Measurements from ENCODE around the gene WDR4.
"Not testable (repeated sequence)": the region's sequence is repeated elsewhere in the genome, so short reads cannot be mapped to it uniquely, and the experiment has no call there.

Gene WDR4

DNA sequence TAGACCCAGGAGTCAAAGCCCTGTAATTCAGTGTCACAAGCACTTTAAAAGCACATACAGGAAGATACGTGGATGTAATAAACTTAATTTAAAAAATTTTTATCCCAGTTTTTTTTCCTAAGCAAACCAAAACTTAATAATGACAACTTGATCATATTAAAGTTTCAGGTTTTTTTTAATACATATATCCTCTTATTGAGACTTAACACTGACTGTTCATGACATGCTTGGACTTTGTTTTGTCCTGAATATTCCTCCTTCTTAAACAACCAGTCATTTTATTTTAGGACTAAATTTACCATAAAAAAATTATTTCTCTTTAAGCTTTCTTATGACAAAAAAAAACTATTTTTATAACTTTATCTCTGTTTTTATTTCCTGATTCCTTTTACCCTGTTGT lies 64.1 kb downstream of the WDR4 start:
- in situ Hi-C loops (cut with HindIII; ENCODE audit: low sequenced_read_pairs), result loop anchor here (25.0 kb wide), 1 partner anchor 228 kb away; no protein-coding TSS in a partner anchor
- no peak for DNase-seq (ENCODE audit: low read depth)
- no peak overlapping the region for H3K4me3 ChIP-seq (ENCODE audit: low read depth, low read length)
- TF ChIP-seq CTCF (IDR thresholded peaks at IDR 0.05; ENCODE audit: low read depth, low read length, missing control alignments), result no peak

- H3K4me3 ChIP-seq (ENCODE audit: low read depth, low read length); DNase-seq (ENCODE audit: low read depth): not testable (repeated sequence)
- in situ Hi-C loops (cut with HindIII; ENCODE audit: low sequenced_read_pairs), result loop anchor here (25.0 kb wide), 1 partner anchor 225 kb away; no protein-coding TSS in a partner anchor
Measured at GRCh38 chr21:42812528-42813241, 66.7 kb downstream of the WDR4 start.

DNA sequence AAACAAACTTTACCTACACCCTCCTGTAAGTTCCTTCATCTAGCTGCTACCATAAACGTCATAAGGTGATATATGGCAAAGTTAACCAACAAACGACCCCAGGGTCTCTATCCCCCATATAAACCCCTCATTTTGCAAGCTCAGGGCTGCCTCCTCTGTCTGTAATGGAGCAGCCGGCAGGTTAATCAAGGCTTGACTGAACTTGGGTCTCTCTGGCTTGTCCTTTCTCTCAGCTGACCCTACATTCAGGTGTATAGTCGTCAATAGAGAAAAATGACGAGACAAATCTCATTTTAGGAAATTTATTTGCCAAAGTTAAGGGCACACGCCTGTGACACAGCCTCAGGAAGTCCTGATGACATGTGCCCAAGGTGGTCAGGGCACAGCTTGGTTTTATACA lies 67.4 kb downstream of the WDR4 start:
- in situ Hi-C loops (cut with HindIII; ENCODE audit: low sequenced_read_pairs), result loop anchor here (25.0 kb wide), 1 partner anchor 225 kb away; no protein-coding TSS in a partner anchor
- no peak for TF ChIP-seq CTCF (IDR thresholded peaks at IDR 0.05; ENCODE audit: low read depth, low read length, missing control alignments)
- no peak overlapping the region for H3K4me3 ChIP-seq (ENCODE audit: low read depth, low read length)
- DNase-seq (ENCODE audit: low read depth), result no peak

DNA sequence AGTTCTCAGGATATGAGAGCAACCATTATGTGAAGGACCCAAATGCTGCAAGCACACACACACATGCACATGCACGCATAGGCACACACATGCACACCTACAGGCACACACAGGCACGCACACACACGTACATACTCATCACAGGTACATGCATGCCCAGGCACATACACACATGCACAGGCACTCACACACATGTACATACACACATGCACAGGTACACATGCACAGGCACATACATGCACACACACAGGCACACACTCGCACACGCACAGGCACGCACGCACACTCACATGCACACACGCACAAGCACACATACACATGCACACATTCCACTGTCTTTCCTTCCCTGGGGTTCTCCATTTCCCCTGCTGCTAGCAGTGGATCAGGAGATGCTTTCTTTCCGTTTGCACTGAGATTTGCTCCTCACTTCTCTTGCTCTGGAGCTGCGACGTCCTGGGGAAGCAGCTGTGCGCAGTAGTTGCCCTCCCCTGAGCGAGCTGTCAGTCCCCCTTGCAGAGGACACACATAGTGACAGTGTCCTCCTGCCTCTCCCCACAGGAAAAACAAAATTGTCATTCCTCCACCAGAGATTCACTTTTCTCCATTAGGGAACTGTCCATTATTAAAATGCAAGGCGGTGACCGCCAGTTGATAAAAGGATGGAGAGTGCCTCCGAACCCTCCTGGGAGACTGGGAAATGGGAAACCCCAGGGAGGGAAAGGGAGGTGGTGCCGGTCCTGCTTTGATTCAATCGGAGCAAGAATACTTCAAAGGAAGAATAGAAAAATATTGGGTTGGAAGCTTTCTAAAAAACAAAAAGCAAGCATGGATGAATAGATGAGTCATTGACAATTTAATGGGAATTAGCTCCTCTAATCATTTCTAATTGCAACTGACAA lies 69.5 kb downstream of the WDR4 start:
- no peak for TF ChIP-seq CTCF (IDR thresholded peaks at IDR 0.05; ENCODE audit: low read depth, low read length, missing control alignments)
- in situ Hi-C loops (cut with HindIII; ENCODE audit: low sequenced_read_pairs), result loop anchor here (25.0 kb wide), 1 partner anchor 223 kb away; no protein-coding TSS in a partner anchor
- H3K4me3 ChIP-seq (ENCODE audit: low read depth, low read length), result no peak overlapping the region
- DNase-seq (ENCODE audit: low read depth), result no peak

DNA sequence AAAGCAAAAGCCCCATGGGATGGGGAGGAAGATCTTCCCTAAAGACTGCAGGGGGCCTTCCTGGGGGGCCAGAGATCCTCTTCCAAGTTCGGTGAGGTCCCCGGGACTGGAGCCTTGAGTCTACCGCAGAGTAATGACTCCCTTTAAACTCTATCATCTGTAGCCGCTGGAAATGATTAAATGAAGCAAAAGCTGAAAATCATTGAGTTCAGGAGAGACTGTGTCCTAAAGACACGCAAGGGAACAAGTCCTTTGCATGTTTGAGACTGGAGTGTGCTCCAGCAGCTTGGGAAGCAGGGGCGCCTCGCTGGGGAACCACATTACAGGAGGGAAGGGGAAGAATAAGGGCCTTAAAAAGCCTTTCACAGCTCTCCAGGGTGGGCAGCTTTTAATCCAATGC lies 70.2 kb downstream of the WDR4 start:
- no peak overlapping the region for H3K4me3 ChIP-seq (ENCODE audit: low read depth, low read length)
- in situ Hi-C loops (cut with HindIII; ENCODE audit: low sequenced_read_pairs), result loop anchor here (25.0 kb wide), 1 partner anchor 222 kb away; no protein-coding TSS in a partner anchor
- no peak for DNase-seq (ENCODE audit: low read depth)
- no peak for TF ChIP-seq CTCF (IDR thresholded peaks at IDR 0.05; ENCODE audit: low read depth, low read length, missing control alignments)

GRCh38 chr21:42807938-42808613 lies 71.3 kb downstream of the WDR4 start:
- in situ Hi-C loops (cut with HindIII; ENCODE audit: low sequenced_read_pairs), result loop anchor here (25.0 kb wide), 1 partner anchor 221 kb away; no protein-coding TSS in a partner anchor
- no peak overlapping the region for H3K4me3 ChIP-seq (ENCODE audit: low read depth, low read length)
- TF ChIP-seq CTCF (IDR thresholded peaks at IDR 0.05; ENCODE audit: low read depth, low read length, missing control alignments), result no peak
- DNase-seq (ENCODE audit: low read depth), result no peak

- in situ Hi-C loops (cut with HindIII; ENCODE audit: low sequenced_read_pairs), result loop anchor here (25.0 kb wide), 1 partner anchor 220 kb away; no protein-coding TSS in a partner anchor
- not testable (repeated sequence) for H3K4me3 ChIP-seq (ENCODE audit: low read depth, low read length); DNase-seq (ENCODE audit: low read depth)
Measured at GRCh38 chr21:42807293-42807895, 71.9 kb downstream of the WDR4 start.
